Hepatocyte (in vitro differentiated cells): ENCODE measurements around the gene TRHDE. TPM values are rescaled to one million over a fixed set of nuclear protein-coding genes. Genes with fewer than 3 reads are reported as not detected.

Source experiments
- DNase-seq: peaks from one replicate; pipeline ENCODE4 v3.0.0-alpha.2; 2016; ENCODE audit warnings: low spot score
- H2AFZ ChIP-seq: fragments of 200-600 bp; sonication (generic); 2 replicates; pipeline ENCODE4 v1.6.0; 2016; ENCODE audit warnings: antibody characterized with exemption, mild to moderate bottlenecking
- H3K27ac ChIP-seq: fragments of 200-600 bp; sonication (generic); 2 replicates; pipeline ENCODE4 v1.5.1; 2016; ENCODE audit warnings: mild to moderate bottlenecking
- H3K27me3 ChIP-seq: fragments of 200-600 bp; sonication (generic); 2 replicates; pipeline ENCODE4 v1.6.1; 2016
- H3K36me3 ChIP-seq: fragments of 200-600 bp; sonication (generic); replicated peaks from 2 replicates; pipeline ENCODE4 v1.5.1; 2016; ENCODE audit warnings: low read depth; ENCODE audit not compliant: insufficient read depth
- H3K4me1 ChIP-seq: fragments of 200-600 bp; sonication (generic); 2 replicates; pipeline ENCODE4 v1.5.1; 2016; ENCODE audit warnings: mild to moderate bottlenecking, moderate library complexity; ENCODE audit not compliant: insufficient read depth
- H3K4me2 ChIP-seq: fragments of 200-600 bp; sonication (generic); 2 replicates; pipeline ENCODE4 v1.6.0; 2016
- H3K4me3 ChIP-seq: fragments of 200-600 bp; sonication (generic); 2 replicates; pipeline ENCODE4 v1.5.1; 2016; ENCODE audit warnings: mild to moderate bottlenecking
- H3K79me2 ChIP-seq: fragments of 200-600 bp; sonication (generic); 2 replicates; pipeline ENCODE4 v1.6.0; 2017; ENCODE audit warnings: mild to moderate bottlenecking
- H3K9me2 ChIP-seq: fragments of 200-600 bp; sonication (generic); replicated peaks from 2 replicates; pipeline ENCODE4 v1.6.0; 2017; ENCODE audit warnings: mild to moderate bottlenecking; ENCODE audit not compliant: insufficient read depth
- H3K9me3 ChIP-seq: fragments of 200-600 bp; sonication (generic); 2 replicates; pipeline ENCODE4 v1.5.1; 2016; ENCODE audit warnings: low read depth, mild to moderate bottlenecking
- H4K20me1 ChIP-seq: fragments of 200-600 bp; sonication (generic); 2 replicates; pipeline ENCODE4 v1.6.0; 2016; ENCODE audit warnings: mild to moderate bottlenecking; ENCODE audit not compliant: insufficient read depth, poor library complexity, severe bottlenecking
- CTCF ChIP-seq: fragments of 200-600 bp; sonication (generic); IDR thresholded peaks from 2 replicates; pipeline ENCODE4 v1.5.1; 2016; ENCODE audit warnings: antibody characterized with exemption, mild to moderate bottlenecking; ENCODE audit not compliant: poor library complexity
- EZH2 ChIP-seq: fragments of 200-600 bp; sonication (generic); IDR thresholded peaks from 2 replicates; pipeline ENCODE4 v1.6.1; 2016; ENCODE audit warnings: antibody characterized with exemption, mild to moderate bottlenecking, borderline replicate concordance
- EZH2phosphoT487 ChIP-seq: fragments of 200-600 bp; sonication (generic); IDR thresholded peaks from one replicate; pipeline ENCODE4 v1.6.1; 2018; ENCODE audit warnings: antibody characterized with exemption, mild to moderate bottlenecking, low read depth, moderate library complexity; ENCODE audit not compliant: unreplicated experiment, severe bottlenecking
- WGBS: methylation state at CpG from one replicate; pipeline ENCODE4 v1.1.6; 2016; ENCODE audit warnings: low lambda C conversion rate; ENCODE audit errors: missing lambda C conversion rate; 5-methylcytosine and 5-hydroxymethylcytosine counted together
- polyA plus RNA-seq: library from polyadenylated mRNA; unstranded; fragments of >200 nt; fragmentation: Nextera tagmentation; extraction: Ambion mirVana; gene quantifications from 2 replicates; pipeline ENCODE4 v1.2.1, GENCODE V29; 2016
- total RNA-seq: library from RNA; depleted of rRNA; stranded (reverse); fragments of >200 nt; gene quantifications from 2 replicates; pipeline ENCODE4 v1.2.3, GENCODE V29; 2014

Gene TRHDE
- total and polyA plus RNA-seq, 2 experiments from 2014 or later, result 1.3 to 5.0 TPM

- Histone ChIP-seq H3K27me3 (no peaks in the 10 kb centered on the region), H4K20me1 (no peaks in the 10 kb centered on the region), H3K9me3 (no peaks in the 10 kb centered on the region), H3K36me3 (no peaks in the 10 kb centered on the region), H3K4me3 (no peak overlapping the region), H3K79me2 (no peaks in the 10 kb centered on the region), H3K9me2 (no peaks in the 10 kb centered on the region), H3K4me1 (no peaks in the 10 kb centered on the region), H3K4me2 (no peak overlapping the region), H3K27ac (no peak overlapping the region), H2AFZ (no peak overlapping the region)
- DNase-seq, result no peak
- 100% methylated on average over 1 of the region's 1 CpG for WGBS
- no peak for TF ChIP-seq EZH2phosphoT487
- no peak for TF ChIP-seq EZH2
- TF ChIP-seq CTCF, result no peak
Observed at GRCh38 chr12:72256725-72257124, 15.4 kb upstream of the TRHDE start.

- H3K27ac ChIP-seq, result no peak overlapping the region
- no peaks in the 10 kb centered on the region for H4K20me1 ChIP-seq
- H3K4me3 ChIP-seq, result no peak overlapping the region
- 76% methylated on average over 2 of the region's 2 CpGs for WGBS
- TF ChIP-seq EZH2, result no peak
- no peak for DNase-seq
- no peaks in the 10 kb centered on the region for H3K9me3 ChIP-seq
- H3K36me3 ChIP-seq, result no peaks in the 10 kb centered on the region
- no peaks in the 10 kb centered on the region for H3K9me2 ChIP-seq
- no peaks in the 10 kb centered on the region for H3K4me1 ChIP-seq
- no peak overlapping the region for H2AFZ ChIP-seq
- H3K4me2 ChIP-seq, result no peak overlapping the region
- no peaks in the 10 kb centered on the region for H3K27me3 ChIP-seq
- H3K79me2 ChIP-seq, result no peaks in the 10 kb centered on the region
Observed at GRCh38 chr12:72261885-72262284, 10.3 kb upstream of the TRHDE start.

- WGBS, result 52% methylated on average over 1 of the region's 1 CpG
- peak; percentile 36 for DNase-seq
- TF ChIP-seq CTCF (peak; percentile 64), EZH2phosphoT487 (no peak)
- Histone ChIP-seq H3K27ac (no peak overlapping the region), H3K9me3 (no peaks in the 10 kb centered on the region), H3K9me2 (no peaks in the 10 kb centered on the region), H3K4me2 (no peak overlapping the region), H2AFZ (no peak overlapping the region), H3K4me3 (no peak overlapping the region), H3K79me2 (no peaks in the 10 kb centered on the region), H3K4me1 (no peaks in the 10 kb centered on the region), H3K36me3 (no peaks in the 10 kb centered on the region), H4K20me1 (no peaks in the 10 kb centered on the region), H3K27me3 (no peaks in the 10 kb centered on the region)
Observed at GRCh38 chr12:72264548-72265175, 7.5 kb upstream of the TRHDE start.

DNA sequence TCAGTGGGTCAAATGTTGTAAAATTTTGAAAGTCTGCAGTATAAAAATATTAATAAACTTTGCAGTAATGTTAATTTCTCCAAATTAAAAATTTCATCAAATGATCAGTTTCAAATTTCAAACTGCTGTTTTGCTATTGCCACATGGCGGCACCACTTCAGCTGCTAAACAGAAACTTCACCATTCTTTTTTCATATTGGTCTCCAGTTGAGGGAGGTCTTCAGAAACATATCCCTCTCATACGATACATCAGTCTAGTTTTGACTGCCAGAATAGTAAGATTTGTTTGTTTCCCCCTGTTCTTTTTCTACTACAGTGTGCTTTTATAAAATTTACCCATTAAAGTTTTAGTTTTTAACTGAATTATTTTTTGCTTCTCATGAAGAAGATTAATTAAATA, 4.2 kb upstream of the TRHDE start:
- Histone ChIP-seq H3K36me3 (no peaks in the 10 kb centered on the region), H3K4me2 (no peak overlapping the region), H3K27ac (no peak overlapping the region), H3K9me3 (no peaks in the 10 kb centered on the region), H3K4me1 (no peaks in the 10 kb centered on the region), H4K20me1 (no peaks in the 10 kb centered on the region), H3K79me2 (no peaks in the 10 kb centered on the region), H3K4me3 (no peak overlapping the region), H3K27me3 (peaks cover 5% of the 10 kb centered on the region), H3K9me2 (no peaks in the 10 kb centered on the region), H2AFZ (no peak overlapping the region)
- TF ChIP-seq EZH2phosphoT487, result no peak
- peak; percentile 43 for TF ChIP-seq CTCF
- TF ChIP-seq EZH2, result no peak
- WGBS, result 77% methylated on average over 2 of the region's 2 CpGs
- DNase-seq, result no peak
